SU-DHL-6 (cell line): ENCODE measurements around the gene FFAR3.

Source experiments
- H2AFZ ChIP-seq: fragments of 200-600 bp; sonication (generic); 2 replicates; pipeline ENCODE4 v1.6.1; 2014; ENCODE audit warnings: low read depth, mild to moderate bottlenecking, moderate library complexity, mixed read lengths, antibody characterized with exemption, low read length; ENCODE audit not compliant: severe bottlenecking
- H3F3A ChIP-seq: fragments of 200-600 bp; shearing (Covaris generic); 2 replicates; pipeline ENCODE4 v1.6.0; 2016; ENCODE audit warnings: antibody characterized with exemption, mild to moderate bottlenecking; ENCODE audit not compliant: insufficient read depth
- H3K27ac ChIP-seq: fragments of 200-600 bp; sonication (generic); 2 replicates; pipeline ENCODE4 v1.5.1; 2016; ENCODE audit warnings: low read depth, mild to moderate bottlenecking, low read length, moderate library complexity, mixed read lengths
- H3K27me3 ChIP-seq: fragments of 200-600 bp; sonication (generic), shearing (Covaris generic); 2 replicates; pipeline ENCODE4 v1.6.0; 2014; ENCODE audit warnings: mild to moderate bottlenecking, low read length
- H3K36me3 ChIP-seq: fragments of 200-600 bp; sonication (generic); 2 replicates; pipeline ENCODE4 v1.6.1; 2014; ENCODE audit warnings: mild to moderate bottlenecking, low read length, mixed read lengths
- H3K4me2 ChIP-seq: fragments of 300-600, 200-600 bp; shearing (Covaris generic), sonication (generic); 2 replicates; pipeline ENCODE4 v1.6.0; 2014; ENCODE audit warnings: low read length, low read depth, mild to moderate bottlenecking; ENCODE audit not compliant: poor library complexity, severe bottlenecking
- H3K4me3 ChIP-seq: fragments of 200-600 bp; sonication (generic); 2 replicates; pipeline ENCODE4 v1.5.1; 2014; ENCODE audit warnings: antibody characterized with exemption, low read length, mild to moderate bottlenecking, mixed read lengths; ENCODE audit not compliant: insufficient read depth, poor library complexity, severe bottlenecking
- H3K79me2 ChIP-seq: fragments of 200-600 bp; sonication (generic); 2 replicates; pipeline ENCODE4 v1.6.1; 2014; ENCODE audit warnings: mild to moderate bottlenecking, low read length, moderate library complexity; ENCODE audit not compliant: insufficient read depth
- H3K9ac ChIP-seq: fragments of 200-600 bp; sonication (generic); 2 replicates; pipeline ENCODE4 v1.7.0; 2014; ENCODE audit warnings: mild to moderate bottlenecking, low read length
- H3K9me2 ChIP-seq: fragments of 200-600 bp; sonication (generic); replicated peaks from 2 replicates; pipeline ENCODE4 v1.6.1; 2014; ENCODE audit warnings: low read length; ENCODE audit not compliant: insufficient read depth
- H3K9me3 ChIP-seq: fragments of 200-600 bp; sonication (generic); 2 replicates; pipeline ENCODE4 v1.6.1; 2014; ENCODE audit warnings: low read length, mixed read lengths; ENCODE audit not compliant: insufficient read depth
- H4K20me1 ChIP-seq: fragments of 200-600 bp; sonication (generic); 2 replicates; pipeline ENCODE4 v1.6.1; 2014; ENCODE audit warnings: low read depth, mild to moderate bottlenecking, antibody characterized with exemption, low read length, moderate library complexity, mixed read lengths
- CTCF ChIP-seq: fragments of 200-600 bp; sonication (generic); IDR thresholded peaks from one replicate; pipeline ENCODE4 v1.5.1; 2017; ENCODE audit warnings: antibody characterized with exemption, mild to moderate bottlenecking, low read length, moderate library complexity; ENCODE audit not compliant: insufficient read depth, poor library complexity, severe bottlenecking
- EZH2phosphoT487 ChIP-seq: fragments of 200-600 bp; sonication (generic), shearing (Covaris generic); conservative IDR thresholded peaks from 2 replicates; pipeline ENCODE4 v1.6.1; 2018; ENCODE audit warnings: mild to moderate bottlenecking, antibody characterized with exemption, low read length, moderate library complexity, mixed read lengths

Gene FFAR3

GRCh38 chr19:35337984-35338296 is 20.3 kb upstream of the FFAR3 start:
- Histone ChIP-seq H3K36me3 (peaks cover 32% of the 10 kb centered on the region), H3K9me3 (no peaks in the 10 kb centered on the region), H3K79me2 (peaks cover 36% of the 10 kb centered on the region), H3K27ac (no peak overlapping the region), H2AFZ (no peak overlapping the region), H3F3A (peaks cover 21% of the 10 kb centered on the region), H3K9ac (no peak overlapping the region), H3K9me2 (no peaks in the 10 kb centered on the region), H3K4me2 (no peak overlapping the region), H3K4me3 (no peak overlapping the region), H4K20me1 (peaks cover 9% of the 10 kb centered on the region; the same call in 1 of the 2 replicates), H3K27me3 (no peaks in the 10 kb centered on the region)
- TF ChIP-seq EZH2phosphoT487 (no peak), CTCF (no peak)

- H3K27me3 ChIP-seq = no peaks in the 10 kb centered on the region
- H2AFZ ChIP-seq = no peak overlapping the region
- H3K4me3 ChIP-seq = no peak overlapping the region
- no peaks in the 10 kb centered on the region for H3K9me2 ChIP-seq
- H3K36me3 ChIP-seq = peaks cover 22% of the 10 kb centered on the region
- H4K20me1 ChIP-seq = peaks cover 7% of the 10 kb centered on the region; the same call in 1 of the 2 replicates
- peaks cover 15% of the 10 kb centered on the region; the same call in 1 of the 2 replicates for H3F3A ChIP-seq
- H3K9me3 ChIP-seq = no peaks in the 10 kb centered on the region
- no peak overlapping the region for H3K9ac ChIP-seq
- H3K27ac ChIP-seq = no peak overlapping the region
- H3K79me2 ChIP-seq = 0 out of 2 replicates have a peak, but pooled peaks cover 12% of the 10 kb centered on the region
- no peak overlapping the region for H3K4me2 ChIP-seq
- TF ChIP-seq CTCF (no peak), EZH2phosphoT487 (no peak)
Observed at GRCh38 chr19:35340431-35340830, 17.8 kb upstream of the FFAR3 start.

GRCh38 chr19:35341006-35341405 is 17.3 kb upstream of the FFAR3 start:
- Histone ChIP-seq H3K4me3 (no peak overlapping the region), H3K9ac (no peak overlapping the region), H3K9me3 (no peaks in the 10 kb centered on the region), H3F3A (peaks cover 19% of the 10 kb centered on the region), H3K4me2 (no peak overlapping the region), H3K27me3 (no peaks in the 10 kb centered on the region), H2AFZ (no peak overlapping the region), H3K27ac (no peak overlapping the region), H4K20me1 (peaks cover 7% of the 10 kb centered on the region; the same call in 1 of the 2 replicates), H3K36me3 (peaks cover 27% of the 10 kb centered on the region), H3K9me2 (no peaks in the 10 kb centered on the region), H3K79me2 (0 out of 2 replicates have a peak, but pooled peaks cover 7% of the 10 kb centered on the region)
- TF ChIP-seq CTCF (no peak), EZH2phosphoT487 (no peak)
